Coronary artery (tissue), 2 donors: ENCODE results near the gene LOXL1.

Experiments used
- DNase-seq: peaks from one replicate; pipeline ENCODE4 v3.0.0-alpha.2; 2017; ENCODE audit warnings: low spot score
- H3K27ac ChIP-seq, 2 donors: fragments of 200-600 bp; sonication (generic); one replicate each; pipeline ENCODE4 v1.5.1; 2016 to 2019
- H3K4me3 ChIP-seq: fragments of 200-600 bp; sonication (generic); 2 replicates; pipeline ENCODE4 v1.5.1; 2016; ENCODE audit warnings: mild to moderate bottlenecking, moderate library complexity
- TF ChIP-seq, protein P1 (sequence below): fragments of 200-600 bp; sonication (generic); IDR thresholded peaks from one replicate; pipeline ENCODE4 v1.5.1; 2019; ENCODE audit warnings: antibody characterized with exemption

LOXL1 gene

DNA sequence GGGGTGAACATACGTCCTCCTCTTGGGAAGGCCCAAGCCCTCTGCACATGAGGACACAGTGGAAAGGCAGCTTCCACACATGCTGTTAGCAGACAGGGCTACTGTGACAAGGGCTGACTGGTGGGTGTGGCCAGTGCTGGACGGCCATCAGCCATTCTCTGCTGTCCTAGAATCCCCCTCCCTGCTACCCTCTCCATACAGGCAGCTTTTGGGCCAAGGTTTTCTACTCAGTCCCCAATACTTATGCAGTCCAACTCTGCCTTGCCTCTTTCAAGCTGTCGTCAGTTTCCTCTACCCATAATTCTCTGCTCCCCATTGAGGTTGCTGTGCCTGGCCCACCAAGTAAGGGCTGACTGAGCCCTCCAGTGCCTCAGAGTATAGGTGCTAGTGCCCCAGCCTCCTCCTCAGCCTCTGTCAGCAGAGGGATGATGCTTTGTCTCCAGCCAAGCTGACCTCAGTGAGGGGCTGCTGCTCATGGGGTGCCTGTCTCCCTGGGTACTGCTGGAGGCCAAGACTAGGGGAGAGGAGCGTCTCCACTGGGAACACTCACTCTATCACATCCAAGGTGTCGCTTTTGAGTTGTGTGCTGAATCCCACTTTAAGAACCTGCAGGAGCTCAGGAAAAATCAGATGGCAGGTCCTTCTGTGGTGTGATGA, 2.8 kb downstream of the LOXL1 start:
- TF ChIP-seq, protein P1, sequence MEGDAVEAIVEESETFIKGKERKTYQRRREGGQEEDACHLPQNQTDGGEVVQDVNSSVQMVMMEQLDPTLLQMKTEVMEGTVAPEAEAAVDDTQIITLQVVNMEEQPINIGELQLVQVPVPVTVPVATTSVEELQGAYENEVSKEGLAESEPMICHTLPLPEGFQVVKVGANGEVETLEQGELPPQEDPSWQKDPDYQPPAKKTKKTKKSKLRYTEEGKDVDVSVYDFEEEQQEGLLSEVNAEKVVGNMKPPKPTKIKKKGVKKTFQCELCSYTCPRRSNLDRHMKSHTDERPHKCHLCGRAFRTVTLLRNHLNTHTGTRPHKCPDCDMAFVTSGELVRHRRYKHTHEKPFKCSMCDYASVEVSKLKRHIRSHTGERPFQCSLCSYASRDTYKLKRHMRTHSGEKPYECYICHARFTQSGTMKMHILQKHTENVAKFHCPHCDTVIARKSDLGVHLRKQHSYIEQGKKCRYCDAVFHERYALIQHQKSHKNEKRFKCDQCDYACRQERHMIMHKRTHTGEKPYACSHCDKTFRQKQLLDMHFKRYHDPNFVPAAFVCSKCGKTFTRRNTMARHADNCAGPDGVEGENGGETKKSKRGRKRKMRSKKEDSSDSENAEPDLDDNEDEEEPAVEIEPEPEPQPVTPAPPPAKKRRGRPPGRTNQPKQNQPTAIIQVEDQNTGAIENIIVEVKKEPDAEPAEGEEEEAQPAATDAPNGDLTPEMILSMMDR = no peak
- Histone ChIP-seq H3K4me3 (peak overlapping the region; percentile 85), H3K27ac (peak overlapping the region; percentile 15 to 79)
- no peak for DNase-seq

DNA sequence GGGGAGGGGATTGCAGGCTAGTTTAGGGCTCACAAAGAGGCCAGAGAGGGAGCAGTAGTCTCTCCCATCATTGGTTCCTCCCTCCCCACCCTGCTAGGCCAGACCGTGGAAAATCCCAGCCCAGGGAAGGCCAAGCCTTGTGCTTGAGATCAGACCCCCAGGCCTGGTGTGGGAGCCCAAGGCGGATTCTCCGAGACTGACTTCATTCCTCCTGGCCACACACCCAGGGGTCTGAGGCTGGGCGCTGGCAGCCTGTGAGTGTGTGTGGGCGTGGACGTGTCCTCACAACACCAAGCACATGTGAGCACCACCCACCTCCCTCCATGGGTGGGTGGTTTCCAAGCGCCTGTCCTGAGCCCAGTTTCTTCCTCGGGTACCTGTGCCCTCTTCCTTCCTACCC, 4.1 kb downstream of the LOXL1 start:
- no peak for DNase-seq
- TF ChIP-seq, protein P1 = no peak
- peak overlapping the region; percentile 75 to 79 for H3K27ac ChIP-seq
- peak overlapping the region; percentile 85 for H3K4me3 ChIP-seq

DNA sequence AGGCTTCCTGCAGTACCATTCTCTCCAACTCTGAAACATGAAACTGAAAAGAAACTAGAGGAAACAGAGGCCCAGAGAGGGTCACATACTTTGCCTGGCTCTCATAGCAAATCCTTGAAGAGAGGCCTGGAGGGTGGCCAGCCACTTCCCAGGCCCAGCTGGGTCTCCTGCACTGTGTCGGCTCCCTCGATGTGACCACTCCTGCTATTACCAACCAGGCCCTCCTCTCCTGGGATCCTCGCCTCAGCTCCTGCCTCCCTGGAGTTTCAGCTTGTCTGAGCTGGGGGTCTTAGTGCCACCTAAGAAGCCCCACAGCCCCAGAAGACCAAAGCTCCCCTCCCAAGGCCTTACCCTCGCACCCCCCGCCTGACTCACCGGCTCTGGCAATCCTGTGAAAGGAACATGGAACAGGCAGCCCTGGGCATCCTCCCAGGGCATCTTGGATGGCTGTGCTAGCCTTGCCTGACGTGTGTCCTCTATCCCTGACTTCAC, 4.6 kb downstream of the LOXL1 start:
- TF ChIP-seq, protein P1 = no peak
- H3K27ac ChIP-seq = peak overlapping the region; percentile 75 to 79
- DNase-seq = no peak
- peak overlapping the region; percentile 85 for H3K4me3 ChIP-seq

DNA sequence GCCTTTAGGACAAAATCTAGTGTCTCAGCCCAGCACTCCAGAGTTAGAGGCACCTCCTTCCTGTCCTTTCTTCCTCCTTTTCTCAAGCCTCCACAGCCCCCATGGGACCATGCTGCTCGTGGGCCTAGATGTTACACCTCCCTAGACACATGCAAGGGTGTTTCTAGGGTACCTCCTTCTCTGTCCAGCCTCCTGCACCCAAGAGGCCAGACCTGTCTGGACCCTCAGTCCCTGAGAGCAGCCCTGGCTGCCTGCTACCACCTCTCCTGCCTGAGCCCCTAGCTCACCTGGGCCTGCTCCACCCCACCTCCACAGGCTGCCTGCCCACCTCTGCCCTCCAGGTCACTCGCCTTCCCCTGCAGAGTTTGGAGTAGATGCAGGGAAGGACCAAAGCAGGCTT, 5.2 kb downstream of the LOXL1 start:
- DNase-seq = no peak
- TF ChIP-seq, protein P1 = no peak
- H3K27ac ChIP-seq = peak overlapping the region; percentile 75 to 79

DNA sequence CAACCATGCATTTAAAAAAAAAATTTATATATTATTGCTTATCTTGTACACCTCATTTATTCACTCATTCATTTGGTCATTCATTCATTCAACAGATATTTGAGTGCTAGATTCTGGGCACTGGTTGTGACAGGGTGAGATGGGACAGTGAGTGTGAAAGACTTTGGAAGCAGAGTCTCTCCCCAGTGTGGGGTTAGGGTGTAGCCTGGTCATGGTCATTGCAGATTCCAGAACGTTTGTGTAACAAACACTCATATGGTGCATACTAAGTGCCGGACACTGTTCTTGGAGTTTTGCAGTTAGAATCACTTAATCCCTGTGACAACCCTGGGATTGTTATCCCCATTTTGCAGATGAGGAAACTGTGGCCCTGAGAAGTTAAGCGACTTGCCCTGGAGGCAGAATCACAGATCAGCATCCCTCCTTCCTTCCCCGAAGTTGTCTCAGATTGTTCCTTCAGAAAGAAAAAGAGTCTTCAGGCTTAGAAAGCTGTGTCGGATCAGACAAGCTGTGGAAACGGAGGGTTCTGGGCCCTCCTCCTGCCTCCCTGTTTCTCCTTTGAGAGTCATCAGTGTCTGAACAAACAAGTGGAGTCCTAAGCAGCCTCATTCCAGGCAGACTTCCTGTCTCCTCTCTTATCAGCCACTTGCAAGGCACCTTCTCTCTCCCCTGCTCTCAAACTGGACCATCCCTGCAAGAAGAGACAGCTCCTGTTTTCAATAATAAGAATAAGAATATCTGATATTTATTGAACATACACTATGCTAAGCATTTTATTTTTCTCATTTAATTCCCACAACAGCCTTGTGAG, 6.3 kb downstream of the LOXL1 start:
- Histone ChIP-seq H3K4me3 (no peak overlapping the region), H3K27ac (peak overlapping the region in 1 of 2 donors; percentile 3)
- no peak for DNase-seq
- TF ChIP-seq, protein P1 = no peak

More for the DNA sequence above, 5.2 kb downstream of the LOXL1 start:
- H3K4me3 ChIP-seq = no peak overlapping the region

DNA sequence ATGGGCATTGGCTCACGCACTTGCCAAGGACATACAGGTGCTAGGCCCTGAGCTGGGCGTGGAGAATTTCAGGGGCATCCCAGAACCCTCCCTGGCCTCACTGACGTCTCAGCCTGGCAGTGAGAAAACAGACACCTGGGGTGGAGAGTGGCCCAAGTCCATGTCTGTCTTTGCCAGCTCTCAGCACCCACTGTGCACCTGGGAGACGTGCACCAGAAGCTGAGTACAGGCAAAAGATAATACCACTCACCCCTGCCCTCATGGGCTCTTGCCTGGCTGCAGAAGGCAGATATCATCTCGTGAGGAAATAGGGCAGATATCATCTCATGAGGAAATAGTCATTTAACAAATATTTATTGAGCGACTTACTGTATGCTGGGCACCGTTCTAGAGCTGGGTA, 8.0 kb downstream of the LOXL1 start:
- Histone ChIP-seq H3K27ac (no peak overlapping the region), H3K4me3 (no peak overlapping the region)
- TF ChIP-seq, protein P1 = no peak
- no peak for DNase-seq
